Renal pelvis (tissue), 12 donors: ENCODE results near the gene TMC1. TPM values are rescaled to one million over a fixed set of nuclear protein-coding genes. Genes with fewer than 3 reads are reported as not detected.
"Not testable (repeated sequence)": the region's sequence is repeated elsewhere in the genome, so short reads cannot be mapped to it uniquely, and the experiment has no call there.

ENCODE experiments used
- DNase-seq: peaks from one replicate; pipeline ENCODE4 v3.0.0-alpha.2; 2013
- long read RNA-seq, 16 experiments: transcript quantifications; one replicate each; lab custom pipeline, GENCODE V29; 2026
- polyA plus RNA-seq, 3 donors: library from polyadenylated mRNA; unstranded; fragments of 120-200 nt; gene quantifications; one replicate each; pipeline ENCODE4 v1.2.1, GENCODE V29; 2013; ENCODE audit not compliant: insufficient read length in 3 of 3

The TMC1 gene
- polyA plus RNA-seq, result 1 to 10 TPM in 2 of 3 donors, under 1 TPM in 1; 0.99 to 1.3 (median 1.2) TPM
- long read RNA-seq, donor 1, result 0 reads
- long read RNA-seq, donor 2, result 0 reads
- long read RNA-seq, donor 3, result 0 reads
- long read RNA-seq, donor 4, result 0 reads
- long read RNA-seq, donor 5, result 0 reads
- long read RNA-seq, donor 6, result 0 reads
- long read RNA-seq, donor 7, result 0 reads
- long read RNA-seq, donor 8, result 0 reads
- long read RNA-seq, donor 9, result 0 reads
- long read RNA-seq, donor 10, result 0 reads
- long read RNA-seq, donor 11, result 0 reads
- long read RNA-seq, donor 12, result 0 reads
- long read RNA-seq, donor 13, result 0 reads
- long read RNA-seq, donor 14, result 0 reads
- long read RNA-seq, donor 15, result 0 reads
- long read RNA-seq, donor 16, result 0 reads

DNA sequence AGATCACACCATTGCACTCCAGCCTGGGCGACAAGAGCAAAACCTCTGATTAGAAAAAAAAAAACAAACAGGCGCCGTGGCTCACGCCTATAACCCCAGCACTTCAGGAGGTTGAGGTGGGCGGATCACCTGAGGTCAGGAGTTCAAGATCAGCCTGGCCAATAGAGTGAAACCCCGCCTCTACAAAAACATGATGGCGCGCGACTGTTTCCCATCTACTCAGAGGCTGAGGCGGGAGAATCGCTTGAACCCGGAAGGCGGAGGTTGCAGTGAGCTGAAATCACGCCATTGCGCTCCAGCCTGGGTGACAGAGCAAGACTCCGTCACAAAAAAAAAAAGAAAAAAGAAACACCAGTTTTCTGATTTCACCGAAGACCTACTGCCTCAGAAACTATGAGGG, at the start of gene TMC1:
TMC1 (plus strand) TSS at position 193 of the 400 bp plus-strand sequence. CDS start 127,041 bp downstream, outside the sequence.
- DNase-seq, result not testable (repeated sequence)

DNA sequence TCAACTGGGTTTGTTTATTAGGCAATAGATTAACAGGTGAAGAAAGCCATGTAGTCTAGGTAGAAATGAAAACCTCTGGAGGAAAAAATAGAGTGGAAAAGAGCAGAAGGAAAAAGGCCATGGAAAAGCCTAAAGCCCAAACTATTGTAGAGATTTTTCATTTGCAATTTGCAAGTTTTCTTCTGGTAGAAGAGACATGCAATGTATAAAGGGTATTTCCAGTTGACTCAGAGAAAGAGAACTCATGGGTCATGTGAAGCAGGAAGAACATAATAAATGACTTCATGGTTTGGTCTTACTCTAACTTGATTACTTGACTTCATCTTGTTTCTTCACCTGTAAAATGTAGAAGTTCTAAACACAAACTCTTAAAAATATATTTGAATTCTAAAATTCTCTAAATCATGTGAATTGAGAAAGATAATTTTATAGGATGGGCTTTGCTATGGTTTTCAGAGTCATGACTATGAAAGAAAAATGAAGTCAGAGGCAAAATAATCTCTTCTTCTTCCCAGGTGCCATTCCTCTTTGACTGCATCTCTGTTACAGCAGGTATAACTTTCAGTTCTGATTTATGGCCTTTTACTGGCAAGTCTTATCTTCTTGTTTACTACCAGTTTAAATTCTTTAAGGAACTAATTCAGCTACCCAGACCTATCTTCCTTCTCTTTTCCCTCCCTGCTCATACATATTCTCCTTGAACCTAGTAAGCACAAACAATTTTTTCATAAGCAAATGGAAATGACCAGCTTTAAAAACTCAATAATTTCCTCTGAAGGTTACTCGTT, 47.7 kb upstream of the TMC1 start:
- no peak for DNase-seq

GRCh38 chr9:72474676-72475075, 46.7 kb upstream of the TMC1 start:
- DNase-seq, result no peak

- no peak for DNase-seq
Observed at GRCh38 chr9:72476100-72476499, 45.3 kb upstream of the TMC1 start.

DNA sequence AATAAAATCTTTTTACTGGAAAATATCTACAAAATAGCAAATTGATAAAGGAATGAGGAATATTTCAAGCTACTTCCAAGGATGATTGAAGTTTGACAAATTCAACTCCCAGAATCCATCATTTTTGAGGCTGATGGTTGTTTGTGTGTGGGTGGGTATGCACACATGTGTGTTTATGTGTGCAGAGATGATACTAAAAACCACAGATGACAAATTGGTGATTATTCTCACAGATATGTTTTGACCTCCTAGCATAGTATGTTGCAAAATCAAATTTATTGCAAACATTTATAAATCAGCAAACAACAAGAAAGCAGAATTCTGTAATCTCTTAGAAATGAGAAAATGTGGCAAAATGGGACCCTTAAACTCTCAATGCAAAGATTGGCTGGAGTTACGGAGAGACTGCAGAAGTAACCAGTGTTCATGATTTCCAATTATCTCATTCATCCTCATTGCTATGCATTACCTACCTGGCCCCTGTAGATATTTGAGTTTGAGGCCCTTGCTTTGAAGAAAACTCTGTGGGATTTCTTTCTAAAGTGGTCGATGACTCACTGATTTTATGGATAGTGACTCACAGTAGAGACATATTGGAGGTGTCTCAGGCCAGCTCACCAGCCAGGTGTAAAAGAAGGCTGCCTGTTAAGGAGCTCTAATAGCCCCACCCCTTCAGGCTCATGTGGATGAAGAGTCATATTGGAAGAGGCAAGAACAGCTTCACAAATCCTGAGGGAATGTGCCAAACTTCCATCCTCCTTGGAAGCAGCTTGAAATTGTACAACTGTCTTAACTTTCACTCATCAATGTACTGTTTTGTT, 44.6 kb upstream of the TMC1 start:
- no peak for DNase-seq

DNA sequence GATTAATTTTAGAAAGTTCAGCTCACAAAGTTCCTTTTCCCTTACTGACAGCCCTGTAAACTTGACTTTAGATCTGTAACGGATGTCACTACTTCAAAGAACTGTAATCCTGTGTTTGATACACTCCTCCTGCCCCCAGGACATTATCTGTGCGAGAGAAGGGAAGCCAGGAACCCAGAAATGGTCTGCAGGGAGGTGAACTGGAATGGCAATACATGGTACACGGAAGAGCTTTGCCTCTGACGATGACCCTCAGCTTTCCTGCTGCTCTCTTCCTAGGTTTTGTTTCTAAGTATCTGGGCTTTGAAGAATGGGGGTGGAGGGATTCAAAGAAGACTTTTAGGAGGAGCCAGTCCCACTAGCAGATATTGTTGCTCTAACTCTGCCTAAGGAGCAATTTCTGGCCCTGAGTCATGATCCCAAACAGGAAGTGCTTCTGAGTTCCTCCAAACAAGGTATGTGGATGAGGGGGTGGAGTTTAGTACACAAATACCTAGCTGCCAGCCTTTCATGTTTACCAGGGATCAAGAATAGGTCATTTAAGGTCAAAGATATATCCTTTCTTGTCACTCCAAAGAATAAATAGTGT, 43.4 kb upstream of the TMC1 start:
- DNase-seq, result no peak

- no peak for DNase-seq
Observed at GRCh38 chr9:72478966-72479365, 42.4 kb upstream of the TMC1 start.

- not testable (repeated sequence) for DNase-seq
Observed at GRCh38 chr9:72480261-72480660, 41.1 kb upstream of the TMC1 start.

GRCh38 chr9:72480921-72481320, 40.5 kb upstream of the TMC1 start:
- DNase-seq, result no peak

DNA sequence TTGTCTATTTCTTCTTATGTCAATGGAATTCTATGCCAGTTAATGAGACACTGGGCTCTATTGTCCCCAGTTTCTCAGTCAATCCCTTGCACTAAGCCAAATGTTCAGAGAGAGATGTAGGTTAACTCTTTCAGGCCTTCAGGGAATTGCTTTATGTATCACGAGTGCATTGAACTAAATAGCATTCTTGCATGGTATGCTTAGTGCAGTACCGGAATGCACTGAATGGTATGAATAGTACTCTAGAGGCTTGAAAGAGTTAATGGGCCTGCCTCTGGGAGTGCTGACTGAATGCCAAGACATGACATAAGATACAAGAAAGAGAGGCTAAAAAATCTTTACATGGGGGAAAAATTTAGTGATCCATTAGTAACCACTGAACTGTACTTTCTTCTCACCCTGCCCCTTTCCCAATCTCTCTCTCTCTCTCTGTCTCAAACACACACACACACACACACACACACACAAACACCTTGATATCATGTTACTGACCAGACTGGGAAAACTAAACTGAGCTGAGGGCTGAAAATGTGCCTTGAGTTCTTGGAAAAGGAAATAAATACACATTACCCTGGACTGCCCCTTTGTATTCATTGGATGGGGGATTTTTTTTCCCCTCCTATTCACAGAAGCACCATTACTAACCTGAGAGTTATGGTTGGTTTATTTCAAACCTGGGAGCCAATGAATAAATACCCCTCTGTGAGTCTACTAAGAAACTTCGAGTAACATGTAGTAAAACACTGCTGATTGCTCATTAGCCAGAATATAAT, 35.4 kb upstream of the TMC1 start:
- peak; percentile 50 for DNase-seq

DNA sequence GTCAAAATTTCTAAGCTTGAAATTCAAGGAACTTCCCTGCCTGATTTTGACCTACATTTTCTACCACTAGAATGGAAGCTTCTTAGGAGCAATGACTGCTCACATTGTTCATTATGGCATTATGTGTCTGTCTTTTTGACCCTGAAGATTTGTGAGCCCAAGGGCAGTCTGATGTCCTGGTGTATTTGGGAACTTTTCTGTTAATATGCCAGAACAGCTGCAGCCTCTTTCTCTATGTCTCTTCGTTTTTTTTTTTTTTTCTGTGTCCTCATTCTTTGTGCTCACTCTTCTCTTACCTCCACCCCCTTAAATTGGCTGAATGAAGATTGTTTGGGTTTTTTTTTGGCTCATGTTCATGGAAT, 34.8 kb upstream of the TMC1 start:
- no peak for DNase-seq

DNA sequence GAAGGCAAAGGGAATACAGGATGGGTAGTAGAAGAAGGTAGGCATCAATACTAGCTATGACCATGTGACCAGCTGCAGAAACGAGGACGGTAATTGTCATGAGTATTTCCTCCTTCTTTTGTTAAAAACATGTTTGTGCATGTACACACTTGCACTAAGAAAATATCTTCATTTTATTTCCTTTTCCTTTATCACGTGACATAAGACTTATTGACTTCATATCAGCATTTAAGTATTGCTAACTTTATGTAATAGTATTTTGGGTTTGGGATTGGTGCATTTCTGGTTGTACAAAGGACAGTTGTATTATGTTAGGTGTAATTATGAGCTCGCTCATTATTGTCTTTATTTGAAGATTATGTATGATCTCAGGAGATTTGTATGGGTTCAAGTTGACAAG, 33.7 kb upstream of the TMC1 start:
- DNase-seq, result not testable (repeated sequence)

GRCh38 chr9:72489986-72490385, 31.4 kb upstream of the TMC1 start:
- DNase-seq, result no peak

DNA sequence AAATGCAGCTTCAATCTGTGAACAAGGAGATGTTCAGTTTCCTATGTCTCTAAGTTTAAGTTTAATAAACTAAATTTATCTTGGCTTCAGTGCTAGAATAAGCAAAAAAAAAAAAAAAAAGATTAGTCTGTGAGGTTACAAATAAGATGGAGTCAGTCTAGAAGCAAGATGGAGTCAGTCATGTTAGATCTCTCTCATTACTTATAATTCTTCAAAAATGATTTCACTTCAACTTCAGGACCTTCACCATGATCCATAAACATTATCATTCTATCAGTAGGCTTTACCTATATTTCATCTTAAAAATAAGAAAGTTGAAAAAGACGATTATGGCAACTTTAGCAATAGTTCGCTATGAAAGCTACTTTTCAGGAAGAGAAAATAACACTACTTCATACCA, 30.2 kb upstream of the TMC1 start:
- DNase-seq, result no peak

- no peak for DNase-seq
Observed at GRCh38 chr9:72494051-72494450, 27.4 kb upstream of the TMC1 start.

DNA sequence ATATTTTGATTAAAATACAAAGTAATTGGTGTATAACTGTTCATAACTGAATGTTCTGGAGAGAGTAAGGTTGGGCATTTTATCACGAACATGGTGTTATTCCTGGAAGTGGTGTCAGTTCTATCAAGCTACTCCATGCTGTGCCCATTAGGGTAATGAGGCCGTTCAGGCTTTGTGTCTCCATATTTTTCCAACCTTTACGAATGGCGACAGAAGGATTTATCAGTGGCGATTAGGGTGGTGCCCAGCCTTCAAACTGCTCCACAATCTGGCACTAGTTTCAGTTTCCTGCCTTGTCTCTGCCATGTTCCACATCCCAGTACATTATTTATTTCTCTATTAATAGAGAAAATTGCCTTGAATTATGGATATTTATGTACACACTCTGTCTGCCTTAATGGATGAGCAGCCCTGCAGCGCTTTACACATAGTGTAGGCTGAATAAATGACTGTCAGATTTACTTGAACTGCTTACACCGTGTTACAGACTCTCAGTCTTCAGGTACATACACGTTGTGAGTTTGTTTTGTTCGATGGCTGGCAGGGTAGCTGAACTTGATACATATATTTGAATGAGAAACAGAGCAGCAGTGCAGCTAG, 23.9 kb upstream of the TMC1 start:
- DNase-seq, result no peak

- DNase-seq, result no peak
Observed at GRCh38 chr9:72506615-72507014, 14.8 kb upstream of the TMC1 start.

DNA sequence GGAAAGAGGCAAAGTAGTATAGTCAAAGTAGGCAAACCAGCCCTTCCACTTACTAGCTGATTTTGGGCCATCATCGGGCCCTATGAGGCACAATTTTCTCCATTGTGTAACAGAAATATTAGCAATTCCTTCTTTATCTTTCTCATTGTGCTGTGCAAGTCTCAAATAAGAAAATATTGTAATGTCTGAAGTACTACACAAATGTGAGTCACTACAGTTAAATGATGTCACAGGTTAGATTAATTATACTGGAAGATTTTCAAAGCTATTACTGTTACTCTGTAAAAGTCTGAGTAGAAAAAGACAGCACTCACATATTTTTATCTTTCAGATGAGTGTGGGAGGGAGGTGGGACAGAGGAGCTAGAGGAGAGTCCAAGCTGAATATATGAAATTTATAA, 12.4 kb upstream of the TMC1 start:
- no peak for DNase-seq

DNA sequence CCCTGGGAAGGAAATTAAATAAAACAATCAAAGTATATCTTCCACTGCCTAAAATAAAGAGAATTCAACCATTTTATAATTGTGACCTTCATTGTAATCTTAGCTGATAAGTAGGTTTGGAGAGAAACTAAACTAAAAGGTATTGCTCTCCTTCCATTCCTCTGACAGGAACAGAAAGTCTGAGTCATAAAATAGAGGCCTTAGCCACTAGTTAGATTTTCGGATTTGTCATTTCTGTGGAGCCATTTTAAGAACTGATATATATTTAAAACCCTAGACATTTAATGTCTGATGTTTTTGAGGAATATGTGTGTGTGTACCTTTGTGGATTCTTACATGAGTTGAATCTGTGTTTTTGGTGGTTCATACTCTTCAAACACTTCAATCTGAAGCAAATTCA, 11.8 kb upstream of the TMC1 start:
- no peak for DNase-seq

- DNase-seq, result not testable (repeated sequence)
Observed at GRCh38 chr9:72521011-72521410, 397 bp upstream of the TMC1 start.
